ENCODE measurements around the gene SF1. TPM values are rescaled to one million over a fixed set of nuclear protein-coding genes. Genes with fewer than 3 reads are reported as not detected.

The SF1 gene
- total and polyA plus RNA-seq, 9 of the 15 experiments (the other 6 are each of a cell fraction or from before 2014, with no cell fraction given) = 13.1 to 334 (median 111) TPM

- WGBS (ENCODE audit: insufficient coverage, low coverage, missing lambda C conversion rate) = 64% methylated on average over 12 of the region's 15 CpGs
- Histone ChIP-seq H3K4me3 (no peak overlapping the region), H3K4me1 (replicated peaks in 1 of 2; ENCODE audit: control insufficient read depth in 2 of 2, insufficient read depth in 2 of 2, low read length in 2 of 2) (peaks cover 15 to 50% of the 10 kb centered on the region in 2 experiments; a peak in 4 of 5 replicates), H3K79me2 (ENCODE audit: control insufficient read depth, insufficient read depth, low read length) (no peaks in the 10 kb centered on the region), H3K27me3 (ENCODE audit: control insufficient read depth in 2 of 2, insufficient read depth in 2 of 2, low read length in 2 of 2) (no peaks in the 10 kb centered on the region), H3K9ac (ENCODE audit: insufficient read depth in 1 of 2, low read depth in 2 of 2, low read length in 2 of 2) (no peak overlapping the region), H3K4me2 (ENCODE audit: insufficient read depth, low read length) (no peak overlapping the region), H4K20me1 (replicated peaks; ENCODE audit: control insufficient read depth, insufficient read depth, low read length) (no peaks in the 10 kb centered on the region), H3K36me3 (ENCODE audit: control insufficient read depth, insufficient read depth, low read length) (no peaks in the 10 kb centered on the region), H2AFZ (ENCODE audit: low read depth, low read length) (no peak overlapping the region), H3K9me1 (ENCODE audit: control insufficient read depth, insufficient read depth, low read length) (no peaks in the 10 kb centered on the region), H3K27ac (ENCODE audit: extremely low read depth, low read depth, low read length) (no peak overlapping the region), H3K9me3 (replicated peaks; ENCODE audit: control insufficient read depth, insufficient read depth, low read depth, low read length) (no peaks in the 10 kb centered on the region)
- intact Hi-C loops (cut with micrococcal nuclease) = no loop called here
- FAIRE-seq (no peak), DNase-seq (ENCODE audit: extremely low read depth in 1 of 4, low spot score in 3 of 4) (no peak), ATAC-seq (no peak)
- in situ Hi-C loops (cut with MboI) = no loop called here
- POLR2A ChIA-PET = interaction anchor here (0.6 to 2.0 kb wide), 6 partner anchors 12 to 448 kb away, joined by 3 to 18 read pairs (median 4); partner anchors contain the start of gene PYGM
- CTCF ChIA-PET (ENCODE audit: low intra/inter-chr PET ratio) = no interaction called here
- TF ChIP-seq HMGN3 (IDR thresholded peaks at IDR 0.05; ENCODE audit: borderline replicate concordance, extremely low read depth, insufficient read length, low read depth, low read length) (no peak), HDAC3 (IDR thresholded peaks at IDR 0.05; ENCODE audit: borderline replicate concordance, partially characterized antibody) (no peak), SMAD1 (IDR thresholded peaks at IDR 0.05; ENCODE audit: low read depth, low read length, partially characterized antibody) (no peak), POLR2AphosphoS2 (IDR thresholded peaks at IDR 0.05; ENCODE audit: low read length) (no peak)
- BruUV-seq (replicated peaks) = no TSS peak
These were observed 30.2 kb downstream of the SF1 start for GRCh38 chr11:64747961-64748665.

GRCh38 chr11:64746486-64746885 lies 31.9 kb downstream of the SF1 start:
- in situ Hi-C loops (cut with MboI) = no loop called here
- CTCF ChIA-PET (ENCODE audit: low intra/inter-chr PET ratio) = no interaction called here
- WGBS (ENCODE audit: insufficient coverage, low coverage, missing lambda C conversion rate) = 49% methylated on average over 9 of the region's 10 CpGs

More at GRCh38 chr11:64746486-64746885, 31.9 kb downstream of the SF1 start:
- no peak overlapping the region for H3K4me2 ChIP-seq (ENCODE audit: insufficient read depth, low read length)
- no peak overlapping the region for H3K4me3 ChIP-seq
- no peak overlapping the region for H3K27ac ChIP-seq (ENCODE audit: extremely low read depth, low read depth, low read length)
- TF ChIP-seq ZNF586 (CRISPR knock-in tag; conservative IDR thresholded peaks at IDR 0.05) (no peak), LEF1 (IDR thresholded peaks at IDR 0.05) (no peak)
- H3K9me3 ChIP-seq (replicated peaks; ENCODE audit: control insufficient read depth, insufficient read depth, low read depth, low read length) = no peaks in the 10 kb centered on the region
- no peak for DNase-seq (ENCODE audit: extremely low read depth in 1 of 4, low spot score in 3 of 4)
- H3K79me2 ChIP-seq (ENCODE audit: control insufficient read depth, insufficient read depth, low read length) = no peaks in the 10 kb centered on the region
- POLR2A ChIA-PET = interaction anchor here (0.6 to 2.0 kb wide), 5 partner anchors 14 to 150 kb away, joined by 3 to 18 read pairs (median 4); partner anchors contain the start of gene PYGM
- BruUV-seq (replicated peaks) = no TSS peak
- ATAC-seq = no peak
- 0 out of 4 replicates have a peak overlapping the region, but pooled peaks of 1 of the 2 experiments have one; percentile 4 for H3K9ac ChIP-seq (ENCODE audit: insufficient read depth in 1 of 2, low read depth in 2 of 2, low read length in 2 of 2)
- H3K36me3 ChIP-seq (ENCODE audit: control insufficient read depth, insufficient read depth, low read length) = no peaks in the 10 kb centered on the region
- FAIRE-seq = no peak
- H4K20me1 ChIP-seq (replicated peaks; ENCODE audit: control insufficient read depth, insufficient read depth, low read length) = no peaks in the 10 kb centered on the region; the same call in 1 of the 2 replicates
- H3K4me1 ChIP-seq (replicated peaks in 1 of 2; ENCODE audit: control insufficient read depth in 2 of 2, insufficient read depth in 2 of 2, low read length in 2 of 2) = peaks cover 12 to 56% of the 10 kb centered on the region in 2 experiments; a peak in 3 of 5 replicates
- peak overlapping the region; percentile 39; the same call in 1 of the 2 replicates for H2AFZ ChIP-seq (ENCODE audit: low read depth, low read length)
- H3K9me1 ChIP-seq (ENCODE audit: control insufficient read depth, insufficient read depth, low read length) = no peaks in the 10 kb centered on the region
- no peaks in the 10 kb centered on the region for H3K27me3 ChIP-seq (ENCODE audit: control insufficient read depth in 2 of 2, insufficient read depth in 2 of 2, low read length in 2 of 2)
- intact Hi-C loops (cut with micrococcal nuclease) = no loop called here

Measured in K562 (cell line).